ENCODE results near the gene MGAT3.

Gene MGAT3

GRCh38 chr22:39472570-39473556 lies 16.1 kb downstream of the MGAT3 start:
- ChIA-PET POLR2A (no interaction called here), CTCF (interaction anchor here (1.0 to 2.8 kb wide), 3 partner anchors 11 to 36 kb away, joined by 3 to 11 read pairs (median 3); no protein-coding TSS in a partner anchor)
- TF ChIP-seq, protein P1, sequence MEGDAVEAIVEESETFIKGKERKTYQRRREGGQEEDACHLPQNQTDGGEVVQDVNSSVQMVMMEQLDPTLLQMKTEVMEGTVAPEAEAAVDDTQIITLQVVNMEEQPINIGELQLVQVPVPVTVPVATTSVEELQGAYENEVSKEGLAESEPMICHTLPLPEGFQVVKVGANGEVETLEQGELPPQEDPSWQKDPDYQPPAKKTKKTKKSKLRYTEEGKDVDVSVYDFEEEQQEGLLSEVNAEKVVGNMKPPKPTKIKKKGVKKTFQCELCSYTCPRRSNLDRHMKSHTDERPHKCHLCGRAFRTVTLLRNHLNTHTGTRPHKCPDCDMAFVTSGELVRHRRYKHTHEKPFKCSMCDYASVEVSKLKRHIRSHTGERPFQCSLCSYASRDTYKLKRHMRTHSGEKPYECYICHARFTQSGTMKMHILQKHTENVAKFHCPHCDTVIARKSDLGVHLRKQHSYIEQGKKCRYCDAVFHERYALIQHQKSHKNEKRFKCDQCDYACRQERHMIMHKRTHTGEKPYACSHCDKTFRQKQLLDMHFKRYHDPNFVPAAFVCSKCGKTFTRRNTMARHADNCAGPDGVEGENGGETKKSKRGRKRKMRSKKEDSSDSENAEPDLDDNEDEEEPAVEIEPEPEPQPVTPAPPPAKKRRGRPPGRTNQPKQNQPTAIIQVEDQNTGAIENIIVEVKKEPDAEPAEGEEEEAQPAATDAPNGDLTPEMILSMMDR (IDR thresholded peaks at IDR 0.05; ENCODE audit: control extremely low read depth, extremely low read depth, low read depth, missing control alignments), result no peak
- no peak for DNase-seq (ENCODE audit: extremely low spot score)

DNA sequence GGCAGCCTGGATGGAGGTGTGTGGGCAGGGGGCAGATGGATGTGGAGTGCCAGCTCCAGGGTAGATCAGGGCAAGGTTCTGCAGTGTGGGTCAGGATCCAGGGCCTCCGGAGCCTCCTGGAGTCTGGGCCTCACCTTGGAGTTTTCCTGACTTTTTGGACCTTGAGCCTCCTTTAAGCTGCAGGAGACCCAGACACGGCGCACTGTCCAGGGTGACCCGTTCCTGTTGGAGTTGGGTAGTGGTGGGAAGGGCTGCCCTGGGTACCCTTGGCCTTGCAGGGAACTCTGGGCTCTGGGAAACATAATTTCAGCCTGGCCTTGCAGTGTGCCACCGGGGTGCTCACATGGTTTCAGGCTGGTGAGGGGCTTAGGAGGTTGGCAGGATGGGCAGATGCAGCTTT lies 17.0 kb downstream of the MGAT3 start:
- TF ChIP-seq, protein P1 (IDR thresholded peaks at IDR 0.05; ENCODE audit: control extremely low read depth, extremely low read depth, low read depth, missing control alignments), result no peak
- ChIA-PET CTCF (no interaction called here), POLR2A (no interaction called here)
- DNase-seq (ENCODE audit: extremely low spot score), result no peak

DNA sequence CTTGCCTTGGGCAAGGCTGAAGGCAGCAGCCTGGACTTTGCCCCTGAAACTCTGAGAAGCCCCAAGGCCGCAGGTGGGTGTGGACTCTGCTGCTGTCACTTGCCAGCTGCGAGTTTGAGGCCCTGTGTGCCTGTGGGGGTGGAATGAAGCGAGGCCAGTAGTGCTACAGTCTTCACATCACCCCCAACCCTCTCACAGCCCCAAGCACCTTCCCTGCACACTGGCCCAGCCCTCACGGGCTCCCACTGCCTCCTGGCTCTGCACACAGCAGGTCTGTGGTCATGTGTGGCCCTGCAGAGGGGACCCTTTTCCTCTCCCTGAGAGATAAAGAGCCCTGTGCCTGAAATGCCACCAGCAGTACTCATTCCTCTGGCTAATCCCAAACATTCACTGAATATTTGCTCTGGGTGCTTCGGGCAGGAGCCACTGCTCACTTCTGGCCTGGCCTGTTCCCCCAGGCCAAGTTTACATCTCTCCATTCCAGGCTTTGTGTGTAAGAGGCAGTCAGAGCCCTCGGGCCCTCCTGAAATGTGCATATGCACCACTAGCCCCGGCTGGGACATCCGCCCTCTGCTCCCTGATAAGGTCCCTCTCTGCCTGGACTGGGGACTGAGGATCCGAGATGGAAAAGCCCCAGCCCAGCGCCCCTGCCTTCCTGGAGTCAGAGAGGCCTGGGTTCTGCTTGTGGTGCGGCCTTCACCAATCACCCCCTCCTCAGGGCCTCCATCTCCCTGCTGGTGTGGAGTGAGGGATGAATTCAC lies 17.7 kb downstream of the MGAT3 start:
- ChIA-PET CTCF (interaction anchor here (1.2 to 6.2 kb wide), 3 partner anchors 18 to 39 kb away, joined by 5 to 46 read pairs (median 8); no protein-coding TSS in a partner anchor), POLR2A (no interaction called here)
- no peak for DNase-seq (ENCODE audit: extremely low spot score)
- TF ChIP-seq, protein P1 (IDR thresholded peaks at IDR 0.05; ENCODE audit: control extremely low read depth, extremely low read depth, low read depth, missing control alignments), result no peak

DNA sequence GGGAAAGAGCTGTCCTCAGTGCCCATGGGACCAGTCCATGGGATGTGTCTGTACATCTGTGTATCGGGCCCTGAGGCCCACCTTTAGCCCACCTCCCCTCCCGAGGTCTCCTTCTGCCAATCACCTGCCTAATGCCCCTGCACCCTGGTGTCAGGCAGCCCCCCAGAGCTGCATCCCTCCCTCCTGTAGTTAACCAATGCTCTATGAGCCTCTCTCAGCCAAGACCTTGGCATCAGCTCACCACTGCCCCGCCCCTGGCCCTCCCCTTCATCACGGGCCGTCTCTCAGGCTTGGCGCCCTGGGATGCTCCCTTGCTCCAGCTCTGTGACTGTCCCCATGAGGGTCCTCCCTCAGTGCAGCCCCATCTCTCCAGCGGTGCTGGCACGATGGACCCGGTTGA lies 18.5 kb downstream of the MGAT3 start:
- CTCF ChIA-PET, result interaction anchor here (1.2 to 6.2 kb wide), 4 partner anchors 17 to 54 kb away, joined by 5 to 46 read pairs (median 6); no protein-coding TSS in a partner anchor
- POLR2A ChIA-PET, result no interaction called here
- TF ChIP-seq, protein P1 (IDR thresholded peaks at IDR 0.05; ENCODE audit: control extremely low read depth, extremely low read depth, low read depth, missing control alignments), result no peak
- DNase-seq (ENCODE audit: extremely low spot score), result no peak

GRCh38 chr22:39475902-39476301 lies 19.1 kb downstream of the MGAT3 start:
- CTCF ChIA-PET, result interaction anchor here (1.0 to 6.2 kb wide), 4 partner anchors 16 to 143 kb away, joined by 3 to 46 read pairs (median 6); no protein-coding TSS in a partner anchor
- POLR2A ChIA-PET, result no interaction called here
- TF ChIP-seq, protein P1 (IDR thresholded peaks at IDR 0.05; ENCODE audit: control extremely low read depth, extremely low read depth, low read depth, missing control alignments), result no peak

DNA sequence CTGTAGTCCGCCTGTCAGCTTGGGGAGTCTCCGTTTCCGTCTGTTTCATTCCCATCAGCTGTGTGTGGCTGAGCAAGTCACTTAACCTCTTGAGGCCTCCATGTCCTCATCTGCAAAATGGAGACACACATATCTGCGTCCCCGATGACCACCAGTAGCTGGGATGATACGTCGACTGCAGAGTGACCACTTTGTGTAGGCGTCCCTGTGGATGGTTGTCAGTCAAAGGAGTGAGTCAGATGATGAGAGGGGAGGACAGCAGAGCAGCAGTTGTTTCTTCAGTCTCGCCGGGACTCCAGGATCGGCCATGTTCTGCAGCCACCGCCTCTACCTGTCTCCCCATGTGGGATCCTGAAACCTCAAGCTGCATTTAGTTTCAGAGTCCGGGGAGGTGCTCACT lies 19.9 kb downstream of the MGAT3 start:
- TF ChIP-seq, protein P1 (IDR thresholded peaks at IDR 0.05; ENCODE audit: control extremely low read depth, extremely low read depth, low read depth, missing control alignments), result no peak
- CTCF ChIA-PET, result interaction anchor here (0.8 to 6.2 kb wide), 5 partner anchors 16 to 144 kb away, joined by 3 to 46 read pairs (median 5); no protein-coding TSS in a partner anchor
- DNase-seq (ENCODE audit: extremely low spot score), result no peak
- POLR2A ChIA-PET, result no interaction called here

More at GRCh38 chr22:39475902-39476301, 19.1 kb downstream of the MGAT3 start:
- DNase-seq (ENCODE audit: extremely low spot score), result no peak
